PC-9 (cell line): ENCODE measurements around the gene BTN2A1.
"Not testable (repeated sequence)": the region's sequence is repeated elsewhere in the genome, so short reads cannot be mapped to it uniquely, and the experiment has no call there.

Experiments
- EZH2 ChIP-seq: fragments of 200-600 bp; sonication (generic); IDR thresholded peaks from 2 replicates; pipeline ENCODE4 v1.8.0; 2017; ENCODE audit warnings: antibody characterized with exemption, low read depth
- TF ChIP-seq, protein P1 (sequence below): fragments of 200-600 bp; sonication (generic); conservative IDR thresholded peaks from 2 replicates; pipeline ENCODE4 v1.6.1; 2017; ENCODE audit warnings: mixed run types, antibody characterized with exemption, mild to moderate bottlenecking, moderate library complexity

DNA sequence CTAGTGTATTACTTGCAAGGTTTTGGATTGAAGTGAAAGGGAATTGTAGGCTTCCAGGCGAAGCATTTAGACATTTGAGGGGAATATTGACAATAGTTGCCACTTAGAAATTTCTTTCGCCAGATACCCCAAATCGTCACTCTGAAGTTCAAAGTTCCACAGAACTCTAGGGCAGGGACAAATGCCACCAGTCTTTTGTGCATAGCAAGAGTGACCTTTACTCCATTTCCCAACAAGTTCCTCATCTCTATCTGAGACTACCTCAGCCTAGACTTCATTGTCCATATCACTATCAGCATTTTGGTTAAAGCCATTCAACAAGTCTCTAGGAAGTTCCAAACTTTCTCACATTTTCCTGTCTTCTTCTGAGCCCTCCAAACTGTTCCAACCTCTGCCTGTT lies 39.0 kb upstream of the BTN2A1 start:
- TF ChIP-seq, protein P1, sequence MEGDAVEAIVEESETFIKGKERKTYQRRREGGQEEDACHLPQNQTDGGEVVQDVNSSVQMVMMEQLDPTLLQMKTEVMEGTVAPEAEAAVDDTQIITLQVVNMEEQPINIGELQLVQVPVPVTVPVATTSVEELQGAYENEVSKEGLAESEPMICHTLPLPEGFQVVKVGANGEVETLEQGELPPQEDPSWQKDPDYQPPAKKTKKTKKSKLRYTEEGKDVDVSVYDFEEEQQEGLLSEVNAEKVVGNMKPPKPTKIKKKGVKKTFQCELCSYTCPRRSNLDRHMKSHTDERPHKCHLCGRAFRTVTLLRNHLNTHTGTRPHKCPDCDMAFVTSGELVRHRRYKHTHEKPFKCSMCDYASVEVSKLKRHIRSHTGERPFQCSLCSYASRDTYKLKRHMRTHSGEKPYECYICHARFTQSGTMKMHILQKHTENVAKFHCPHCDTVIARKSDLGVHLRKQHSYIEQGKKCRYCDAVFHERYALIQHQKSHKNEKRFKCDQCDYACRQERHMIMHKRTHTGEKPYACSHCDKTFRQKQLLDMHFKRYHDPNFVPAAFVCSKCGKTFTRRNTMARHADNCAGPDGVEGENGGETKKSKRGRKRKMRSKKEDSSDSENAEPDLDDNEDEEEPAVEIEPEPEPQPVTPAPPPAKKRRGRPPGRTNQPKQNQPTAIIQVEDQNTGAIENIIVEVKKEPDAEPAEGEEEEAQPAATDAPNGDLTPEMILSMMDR = not testable (repeated sequence)
- not testable (repeated sequence) for TF ChIP-seq EZH2
